HG02588 (cell line): Measurements from ENCODE around the gene GASK1B.

Experiments used
- ATAC-seq: cut with Tn5 transposase; IDR thresholded peaks from one replicate; pipeline ENCODE4 v1.9.1; 2021; ENCODE audit warnings: mild to moderate bottlenecking, moderate library complexity; ENCODE audit not compliant: unreplicated experiment

The GASK1B gene

GRCh38 chr4:158172261-158173258 is at the start of gene GASK1B:
GASK1B (minus strand) TSS chr4:158173025; CDS start chr4:158171375, 1,650 bp downstream.
- ATAC-seq = no peak

DNA sequence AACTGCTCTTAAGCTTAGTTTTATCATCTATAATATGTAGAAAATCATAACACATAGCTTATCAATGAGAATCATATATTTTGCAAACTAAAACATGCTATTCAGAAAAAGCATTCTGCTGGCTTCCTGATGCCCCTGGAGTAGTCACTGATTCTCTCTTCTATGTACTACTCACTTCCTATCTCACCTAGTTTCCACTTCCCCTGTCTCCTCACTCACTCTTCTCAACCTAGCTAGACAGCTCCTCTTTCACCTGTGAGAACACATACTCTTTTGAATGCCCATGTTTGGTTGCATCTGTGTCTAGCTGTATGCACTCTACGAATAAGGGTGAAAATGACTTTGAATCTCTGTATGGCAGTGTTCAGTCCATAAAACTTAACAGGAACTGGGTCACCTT is 46.8 kb upstream of the GASK1B start:
- ATAC-seq = no peak

DNA sequence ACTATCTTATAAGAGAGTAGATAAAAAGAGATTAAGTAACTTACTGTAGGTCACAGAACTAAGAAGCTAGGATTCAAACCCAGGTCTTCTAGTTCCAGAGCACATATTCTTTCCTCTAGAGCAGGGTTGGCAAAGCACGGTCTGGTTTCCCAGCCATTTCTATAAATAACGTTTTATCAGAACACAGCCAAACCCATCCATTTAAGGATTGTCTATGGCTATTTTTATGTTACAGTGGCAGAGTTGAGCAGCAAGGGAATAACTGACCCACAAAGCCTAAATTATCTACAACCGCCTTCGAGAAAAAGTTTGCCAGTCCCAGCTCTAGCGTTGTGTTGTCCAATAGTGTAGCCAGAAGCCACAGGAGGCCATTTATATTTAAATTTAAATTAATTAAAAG is 44.9 kb upstream of the GASK1B start:
- ATAC-seq = no peak

GRCh38 chr4:158214856-158215255 is 42.0 kb upstream of the GASK1B start:
- ATAC-seq = no peak

- ATAC-seq = no peak
Observed at GRCh38 chr4:158213466-158213865, 40.6 kb upstream of the GASK1B start.

GRCh38 chr4:158211222-158211621 is 38.4 kb upstream of the GASK1B start:
- no peak for ATAC-seq

- peak; percentile 96 for ATAC-seq
Observed at GRCh38 chr4:158209825-158210807, 37.3 kb upstream of the GASK1B start, which contains the start of gene TMEM144. TMEM144 (plus strand) TSS chr4:158210486; CDS start chr4:158212668, 2,182 bp downstream.

- ATAC-seq = peak; percentile 38
Observed at GRCh38 chr4:158208963-158209640, 36.3 kb upstream of the GASK1B start.

DNA sequence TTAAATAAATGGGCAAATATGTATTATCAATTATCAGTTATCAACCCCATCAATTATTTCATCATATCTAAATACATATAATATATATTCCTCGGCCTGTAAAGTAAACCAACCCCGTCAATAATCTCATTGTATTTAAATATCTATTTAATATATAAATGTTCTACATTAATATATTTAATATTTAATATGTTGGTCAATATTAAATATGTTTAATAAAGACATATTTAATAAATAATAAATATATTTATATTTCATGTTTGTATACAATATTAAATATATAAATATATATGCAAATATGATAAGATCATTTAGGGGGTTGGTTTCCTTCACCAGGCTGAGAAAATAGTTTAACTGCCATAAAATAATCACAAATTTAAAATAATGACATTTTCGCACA is 31.1 kb upstream of the GASK1B start:
- ATAC-seq = no peak

- no peak for ATAC-seq
Observed at GRCh38 chr4:158203436-158203835, 30.6 kb upstream of the GASK1B start.

DNA sequence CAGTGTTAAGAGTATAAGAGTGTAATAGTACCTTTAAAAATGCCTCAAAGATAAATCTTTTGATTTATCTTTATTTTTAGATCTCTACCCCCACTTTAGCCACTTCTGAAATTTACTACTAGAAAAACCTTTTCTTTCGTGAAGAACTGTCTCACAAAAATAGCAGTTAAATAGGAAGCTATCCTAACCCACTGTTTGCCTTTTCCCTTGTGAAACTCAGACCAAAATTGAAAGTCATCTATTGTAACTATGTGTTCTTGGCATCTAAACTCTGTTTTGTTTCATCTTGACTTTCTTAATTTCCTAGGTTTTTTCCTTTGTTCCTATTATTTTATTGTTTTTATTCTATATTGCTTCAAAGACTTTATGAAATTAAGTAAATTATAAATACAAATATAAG is 29.7 kb upstream of the GASK1B start:
- ATAC-seq = no peak

DNA sequence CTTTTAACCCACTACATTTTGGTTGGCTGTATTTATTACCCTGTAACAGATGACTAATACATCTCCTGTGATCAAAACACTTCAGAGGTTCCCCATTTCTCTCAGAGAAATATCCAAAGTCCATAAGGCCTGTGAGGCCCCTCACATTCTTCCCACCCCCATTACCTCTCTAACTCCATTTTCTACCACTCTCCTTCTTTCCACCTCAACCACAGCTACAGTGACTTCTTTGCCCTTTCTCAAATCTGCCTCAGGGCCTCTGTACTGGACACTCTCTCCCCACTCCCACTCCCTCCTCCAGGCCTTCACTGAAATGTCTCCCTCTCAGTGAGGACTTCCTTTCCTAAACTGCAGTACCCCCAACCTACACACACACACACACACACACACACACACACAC is 29.1 kb upstream of the GASK1B start:
- no peak for ATAC-seq

DNA sequence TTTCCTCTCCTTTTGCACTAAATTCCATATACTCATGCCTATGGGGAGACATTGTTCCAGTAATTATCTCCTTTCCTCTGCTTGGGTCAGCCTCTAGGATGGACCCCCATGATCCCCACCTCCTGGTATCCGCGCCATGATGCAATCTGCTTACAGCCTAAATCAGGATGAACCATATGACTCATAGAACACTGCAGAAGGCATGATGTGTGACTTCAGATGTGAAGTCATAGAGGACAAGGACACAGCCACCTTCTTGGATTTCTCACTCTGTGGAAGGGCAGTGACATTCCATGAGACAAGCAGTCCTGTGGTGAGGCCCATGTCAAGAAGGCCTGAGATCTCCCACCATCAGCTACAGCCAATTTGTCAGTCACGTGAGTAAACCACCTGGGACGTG is 28.5 kb upstream of the GASK1B start:
- no peak for ATAC-seq

GRCh38 chr4:158200214-158200613 is 27.4 kb upstream of the GASK1B start:
- ATAC-seq = no peak

- ATAC-seq = no peak
Observed at GRCh38 chr4:158197194-158197776, 24.5 kb upstream of the GASK1B start.

DNA sequence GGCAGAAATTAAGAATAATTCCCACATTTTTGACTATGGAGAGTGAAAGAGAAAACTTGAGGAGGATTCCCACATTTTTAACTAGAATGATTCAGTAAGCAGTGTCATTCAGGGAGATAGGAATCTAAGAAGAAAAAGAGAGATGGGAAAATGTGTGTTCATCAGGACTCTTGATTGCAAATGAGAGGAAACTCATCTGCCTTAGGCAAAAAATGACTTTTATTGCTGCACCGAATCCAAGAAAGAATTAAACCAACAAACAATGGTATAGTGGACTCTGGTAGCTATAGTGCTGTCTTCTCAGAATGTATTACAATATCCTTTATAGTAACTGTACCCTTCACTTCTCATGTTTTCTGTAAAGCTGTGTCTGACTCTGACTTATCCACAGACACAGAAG is 22.5 kb upstream of the GASK1B start:
- no peak for ATAC-seq

- no peak for ATAC-seq
Observed at GRCh38 chr4:158193171-158193749, 20.4 kb upstream of the GASK1B start.

DNA sequence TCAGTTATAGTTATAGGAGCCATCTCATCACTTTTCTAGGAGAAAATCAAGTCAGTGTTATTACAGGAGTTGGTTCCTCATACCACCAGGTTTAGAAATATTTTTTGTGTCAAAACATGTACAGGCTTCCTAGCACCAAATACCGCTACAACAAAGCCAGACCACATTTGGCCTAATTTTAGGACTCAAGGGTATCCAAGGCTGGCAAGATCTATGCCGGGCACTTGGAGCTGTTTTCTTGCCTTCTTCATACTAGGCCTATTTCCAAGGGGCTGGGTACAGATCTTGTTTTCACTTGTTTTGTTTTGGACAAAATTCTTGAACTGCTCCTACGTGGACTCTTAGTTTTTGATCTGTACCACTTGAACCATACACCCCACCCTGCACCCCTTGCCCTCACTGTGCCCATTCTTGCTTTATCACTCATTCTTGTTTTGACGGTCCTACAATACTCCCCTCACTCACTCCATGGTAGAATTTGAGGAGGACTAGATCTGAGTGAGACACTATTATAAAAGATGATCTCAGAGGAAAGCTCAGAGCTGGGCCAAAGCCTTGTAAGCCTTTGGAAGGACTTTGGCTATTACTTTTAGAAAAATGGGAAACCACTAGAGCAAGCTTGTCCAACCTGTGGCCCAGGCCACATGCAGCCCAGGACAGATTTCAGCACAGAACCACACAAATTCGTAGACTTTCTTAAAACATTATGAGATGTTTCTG is 19.8 kb upstream of the GASK1B start:
- no peak for ATAC-seq

DNA sequence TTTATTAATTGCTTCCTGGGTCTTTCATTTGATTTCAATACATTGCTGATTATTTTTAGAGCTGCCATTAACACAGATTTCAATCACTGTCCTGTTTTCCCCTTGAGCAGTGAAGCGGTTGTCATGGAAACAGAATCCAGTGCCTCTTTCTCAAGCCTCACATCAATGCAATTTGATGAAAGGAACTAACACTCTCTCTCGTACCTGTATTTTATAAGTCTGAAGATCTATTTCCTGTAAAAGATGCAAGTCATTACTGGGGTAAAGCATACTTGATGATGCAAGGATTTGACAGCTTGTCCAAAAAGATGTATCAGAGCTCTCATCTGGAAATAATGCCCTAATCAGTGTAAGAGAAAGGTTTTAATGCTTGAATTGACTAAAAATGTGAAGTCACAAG is 17.9 kb upstream of the GASK1B start:
- no peak for ATAC-seq
